Endothelial cell of umbilical vein (primary cell): Measurements from ENCODE around the gene FMN1. TPM values are rescaled to one million over a fixed set of nuclear protein-coding genes. Genes with fewer than 3 reads are reported as not detected.

ENCODE experiments used
- BruUV-seq: library from RNA; stranded (reverse); fragments of 400-500 nt; replicated peaks from 2 replicates; lab custom pipeline; 2021; lab: Mats Ljungman, UMichigan
- CTCF ChIA-PET: fragments of 300-600, 350-600 bp; sonication (Branson Sonifier 250); formaldehyde crosslinking; loops from one replicate; lab custom pipeline; 2021; ENCODE audit warnings: antibody characterized with exemption, inconsistent platforms; lab: Charles Lee
- POLR2A ChIA-PET: fragments of 300-600, 350-600 bp; sonication (Branson Sonifier 250); formaldehyde crosslinking; loops from one replicate; lab custom pipeline; 2021; ENCODE audit warnings: antibody characterized with exemption, inconsistent platforms; lab: Charles Lee
- DNase-seq: peaks from one replicate; pipeline ENCODE4 v3.0.0-alpha.2; 2011; ENCODE audit warnings: low read depth, low spot score
- FAIRE-seq: peaks from 2 replicates; lab custom pipeline; 2011; peaks lifted over from hg19 to GRCh38; lab: Jason Lieb, UNC
- H2AFZ ChIP-seq: 2 replicates; pipeline ENCODE4 v1.6.0; 2012; ENCODE audit warnings: low read depth, low read length, control low read depth, inconsistent platforms
- H3K27ac ChIP-seq: 2 replicates; pipeline ENCODE4 v1.5.1; 2011; ENCODE audit warnings: low read depth, mild to moderate bottlenecking, control low read depth, low read length, moderate library complexity; ENCODE audit not compliant: insufficient read depth
- H3K27me3 ChIP-seq, 2 experiments: 2 replicates each; pipeline versions ENCODE4 v1.6.0 to v1.6.1; 2011; ENCODE audit warnings: low read length in 2 of 2, mixed read lengths in 1 of 2; ENCODE audit not compliant: control insufficient read depth in 2 of 2, insufficient read depth in 2 of 2
- H3K36me3 ChIP-seq, 2 experiments: 2 replicates in 1 of 2; 3 replicates in 1 of 2; pipeline ENCODE4 v1.5.1; 2011; ENCODE audit warnings: low read length in 2 of 2, mild to moderate bottlenecking in 1 of 2, moderate library complexity in 1 of 2; ENCODE audit not compliant: control insufficient read depth in 2 of 2, insufficient read depth in 2 of 2; ENCODE audit errors: extremely low read depth in 1 of 2
- H3K4me1 ChIP-seq: 3 replicates; pipeline ENCODE4 v1.5.1; 2011; ENCODE audit warnings: mild to moderate bottlenecking, low read length; ENCODE audit not compliant: control insufficient read depth, insufficient read depth; ENCODE audit errors: extremely low read depth
- H3K4me2 ChIP-seq: 2 replicates; pipeline ENCODE4 v1.6.1; 2011; ENCODE audit warnings: low read length, control low read depth, mixed read lengths; ENCODE audit not compliant: insufficient read depth
- H3K4me3 ChIP-seq, 3 experiments: fragments of 200-600 bp in 1 of 3; sonication (generic), shearing (Covaris generic) in 1 of 3; replicated peaks in 1 of 3; 2 replicates each; pipeline ENCODE4 v1.5.1; 2011 to 2016; ENCODE audit warnings: control low read depth in 3 of 3, low read length in 3 of 3, mild to moderate bottlenecking in 2 of 3, inconsistent platforms in 1 of 3, low read depth in 1 of 3, moderate library complexity in 1 of 3; ENCODE audit not compliant: insufficient read depth in 1 of 3
- H3K79me2 ChIP-seq: 2 replicates; pipeline ENCODE4 v1.6.0; 2012; ENCODE audit warnings: low read length, inconsistent platforms; ENCODE audit not compliant: control insufficient read depth, insufficient read depth
- H3K9ac ChIP-seq: replicated peaks from 2 replicates; pipeline ENCODE3; 2011; ENCODE audit warnings: low read length, control low read depth; ENCODE audit not compliant: insufficient read depth; ENCODE audit errors: extremely low read depth
- H3K9me1 ChIP-seq: replicated peaks from 3 replicates; pipeline ENCODE4 v1.6.0; 2011; ENCODE audit warnings: mild to moderate bottlenecking, low read length; ENCODE audit not compliant: control insufficient read depth, insufficient read depth; ENCODE audit errors: extremely low read depth
- H3K9me3 ChIP-seq: replicated peaks from 2 replicates; pipeline ENCODE4 v1.5.1; 2012; ENCODE audit warnings: low read length, inconsistent platforms; ENCODE audit not compliant: control insufficient read depth, insufficient read depth
- H4K20me1 ChIP-seq: replicated peaks from 2 replicates; pipeline ENCODE3; 2011; ENCODE audit warnings: mild to moderate bottlenecking, low read length; ENCODE audit not compliant: control insufficient read depth, insufficient read depth; ENCODE audit errors: extremely low read depth
- EZH2 ChIP-seq: IDR thresholded peaks from 2 replicates; pipeline ENCODE4 v1.6.1; 2012; ENCODE audit warnings: borderline replicate concordance, low read depth, mild to moderate bottlenecking, moderate library complexity, low read length, inconsistent platforms; ENCODE audit not compliant: severe bottlenecking
- FOS ChIP-seq: IDR thresholded peaks from 2 replicates; pipeline ENCODE4 v1.6.1; 2011; ENCODE audit warnings: mild to moderate bottlenecking, low read length, moderate library complexity, borderline replicate concordance; ENCODE audit not compliant: insufficient read depth
- GATA2 ChIP-seq: IDR thresholded peaks from 2 replicates; pipeline ENCODE4 v1.7.0; 2011; ENCODE audit warnings: low read depth, mild to moderate bottlenecking, moderate library complexity, mixed read lengths, low read length; ENCODE audit not compliant: insufficient read length, insufficient read depth
- JUN ChIP-seq: IDR thresholded peaks from 2 replicates; pipeline ENCODE4 v1.6.1; 2011; ENCODE audit warnings: borderline replicate concordance, low read depth; ENCODE audit not compliant: insufficient read length, insufficient read depth
- MAX ChIP-seq: IDR thresholded peaks from 2 replicates; pipeline ENCODE4 v1.6.1; 2011; ENCODE audit not compliant: insufficient read depth, insufficient read length
- MYC ChIP-seq: IDR thresholded peaks from one replicate; pipeline ENCODE4 v1.6.1; 2011; ENCODE audit warnings: mild to moderate bottlenecking, low read depth, low read length
- POLR2A ChIP-seq: IDR thresholded peaks from 2 replicates; pipeline ENCODE4 v1.6.1; 2012; ENCODE audit warnings: low read depth, mild to moderate bottlenecking, control low read depth, low read length
- POLR2AphosphoS5 ChIP-seq: IDR thresholded peaks from 2 replicates; pipeline ENCODE4 v1.6.1; 2012; ENCODE audit warnings: low read depth, mild to moderate bottlenecking, control low read depth, low read length, moderate library complexity; ENCODE audit not compliant: insufficient read depth
- dilution Hi-C: fragments of 300-500 bp; cut with MboI; formaldehyde crosslinking; loops from one replicate; pipeline ENCODE4 v1.15.0; 2019; ENCODE audit warnings: low sequenced_read_pairs; ENCODE audit not compliant: extremely low pct_ligation_motif_present
- intact Hi-C: fragments of 100-400 bp; cut with micrococcal nuclease; formaldehyde crosslinking; loops from one replicate; pipeline ENCODE4 v1.10.0; 2022
- polyA plus RNA-seq, 4 experiments: library from polyadenylated mRNA; depleted of rRNA in 3 of 4; stranded (reverse) in 3 of 4; unstranded in 1 of 4; fragments of >200 nt; gene quantifications; 2 replicates each; pipeline versions ENCODE4 v1.2.1 to v1.2.3, GENCODE V29; 2011 to 2012; ENCODE audit warnings: missing spikeins in 1 of 4
- total RNA-seq: library from RNA; stranded (reverse); gene quantifications from 2 replicates; pipeline ENCODE4 v1.2.3, GENCODE V29; 2021
- TF ChIP-seq, protein P1 (sequence below), 2 donors: IDR thresholded peaks; 1 replicate in 1 of 2; 2 replicates in 1 of 2; pipeline ENCODE4 v1.5.1; 2011; ENCODE audit warnings: low read length in 2 of 2, mild to moderate bottlenecking in 2 of 2, moderate library complexity in 2 of 2, control low read depth in 1 of 2, inconsistent platforms in 1 of 2, low read depth in 1 of 2; ENCODE audit not compliant: insufficient read depth in 1 of 2; ENCODE audit errors: extremely low read depth in 1 of 2

Gene FMN1
- total and polyA plus RNA-seq, 2 donors (not counting 3 experiments of a cell fraction or from before 2014, with no cell fraction given): 0.01 to 0.29 TPM

- no peak overlapping the region for H3K27ac ChIP-seq
- no peak for DNase-seq
- BruUV-seq: no TSS peak
- dilution Hi-C loops: no loop called here
- H3K4me1 ChIP-seq: peaks cover 8% of the 10 kb centered on the region
- ChIA-PET CTCF (interaction anchor here (1.1 to 17.6 kb wide), 3 partner anchors 11 to 40 kb away, joined by 3 to 497 read pairs (median 8); no protein-coding TSS in a partner anchor), POLR2A (no interaction called here)
- no peaks in the 10 kb centered on the region for H3K79me2 ChIP-seq
- no peaks in the 10 kb centered on the region for H3K36me3 ChIP-seq
- no peak overlapping the region for H2AFZ ChIP-seq
- H3K4me3 ChIP-seq: no peak overlapping the region
- TF ChIP-seq, protein P1, sequence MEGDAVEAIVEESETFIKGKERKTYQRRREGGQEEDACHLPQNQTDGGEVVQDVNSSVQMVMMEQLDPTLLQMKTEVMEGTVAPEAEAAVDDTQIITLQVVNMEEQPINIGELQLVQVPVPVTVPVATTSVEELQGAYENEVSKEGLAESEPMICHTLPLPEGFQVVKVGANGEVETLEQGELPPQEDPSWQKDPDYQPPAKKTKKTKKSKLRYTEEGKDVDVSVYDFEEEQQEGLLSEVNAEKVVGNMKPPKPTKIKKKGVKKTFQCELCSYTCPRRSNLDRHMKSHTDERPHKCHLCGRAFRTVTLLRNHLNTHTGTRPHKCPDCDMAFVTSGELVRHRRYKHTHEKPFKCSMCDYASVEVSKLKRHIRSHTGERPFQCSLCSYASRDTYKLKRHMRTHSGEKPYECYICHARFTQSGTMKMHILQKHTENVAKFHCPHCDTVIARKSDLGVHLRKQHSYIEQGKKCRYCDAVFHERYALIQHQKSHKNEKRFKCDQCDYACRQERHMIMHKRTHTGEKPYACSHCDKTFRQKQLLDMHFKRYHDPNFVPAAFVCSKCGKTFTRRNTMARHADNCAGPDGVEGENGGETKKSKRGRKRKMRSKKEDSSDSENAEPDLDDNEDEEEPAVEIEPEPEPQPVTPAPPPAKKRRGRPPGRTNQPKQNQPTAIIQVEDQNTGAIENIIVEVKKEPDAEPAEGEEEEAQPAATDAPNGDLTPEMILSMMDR (IDR thresholded peaks at IDR 0.05; ENCODE audit: extremely low read depth in 1 of 2, insufficient read depth in 1 of 2, low read depth in 1 of 2, low read length in 2 of 2): no peak
- TF ChIP-seq MYC (no peak), MAX (no peak), JUN (no peak), EZH2 (no peak), GATA2 (no peak), POLR2A (no peak), FOS (no peak), POLR2AphosphoS5 (no peak)
- H3K27me3 ChIP-seq: no peaks in the 10 kb centered on the region
- no peak for FAIRE-seq
- H3K9me3 ChIP-seq: no peaks in the 10 kb centered on the region
- H3K9ac ChIP-seq: no peak overlapping the region
- H3K9me1 ChIP-seq: no peaks in the 10 kb centered on the region
- no peak overlapping the region for H3K4me2 ChIP-seq
- H4K20me1 ChIP-seq: no peaks in the 10 kb centered on the region
- intact Hi-C loops: no loop called here
Measured at GRCh38 chr15:33093222-33093621, 101.3 kb downstream of the FMN1 start.
